Activated naive CD8-positive, alpha-beta T cell treated with anti-CD3 and anti-CD28 coated beads, Interleukin-2, amount 50 U/mL, for 24 hours (primary cell): ENCODE data around the gene ZNF276.
A peak's percentile ranks its signal among the peaks of the same experiment; 100 is the strongest.
"Not testable (repeated sequence)": the region's sequence is repeated elsewhere in the genome, so short reads cannot be mapped to it uniquely, and the experiment has no call there.

Experiments used
- ATAC-seq: fragments of 150-1000 bp; cut with Tn5 transposase; one replicate; pipeline ENCODE4 v1.10.0; 2021
- DNase-seq: peaks from one replicate; pipeline ENCODE4 v3.0.0; 2021
- H3K27ac Mint-ChIP-seq: one replicate; pipeline ENCODE4 v1.8.0; 2021; ENCODE audit warnings: mild to moderate bottlenecking, mixed read lengths
- H3K27me3 Mint-ChIP-seq: one replicate; pipeline ENCODE4 v1.8.0; 2021; ENCODE audit warnings: mixed read lengths
- H3K36me3 Mint-ChIP-seq: one replicate; pipeline ENCODE4 v1.8.0; 2021; ENCODE audit warnings: low read depth, mixed read lengths
- H3K4me1 Mint-ChIP-seq: one replicate; pipeline ENCODE4 v1.8.0; 2021; ENCODE audit warnings: mixed read lengths
- H3K4me3 Mint-ChIP-seq: one replicate; pipeline ENCODE4 v1.8.0; 2021; ENCODE audit warnings: mild to moderate bottlenecking, moderate library complexity, mixed read lengths
- H3K9me3 Mint-ChIP-seq: one replicate; pipeline ENCODE4 v1.8.0; 2021; ENCODE audit warnings: mixed read lengths

Gene ZNF276

DNA sequence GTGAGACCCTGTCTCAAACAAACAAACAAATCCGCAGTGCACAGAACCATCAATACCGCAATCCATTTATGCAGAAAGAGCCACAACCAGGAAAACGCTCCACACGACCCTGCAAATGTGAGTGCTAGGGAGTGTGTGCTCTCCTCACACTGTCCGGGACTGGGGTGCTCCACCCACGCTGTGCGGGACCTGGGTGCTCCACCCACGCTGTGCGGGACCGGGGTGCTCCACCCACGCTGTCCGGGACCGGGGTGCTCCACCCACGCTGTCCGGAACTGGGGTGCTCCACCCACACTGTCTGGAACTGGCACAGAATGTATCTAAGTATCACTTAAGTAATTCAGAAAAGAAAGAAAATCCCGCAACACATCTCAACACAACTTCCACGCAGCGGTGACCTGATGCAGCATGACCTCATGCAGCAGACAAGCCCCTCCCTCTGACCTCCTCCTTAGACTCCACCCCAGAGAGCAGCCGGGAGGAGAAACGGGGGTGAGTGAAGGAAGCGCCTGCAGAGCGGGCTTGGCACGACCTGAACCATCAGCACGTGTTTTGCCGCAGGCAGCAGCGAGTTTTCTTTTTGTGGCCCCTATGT, 38.5 kb downstream of the ZNF276 start:
- DNase-seq = no peak
- peaks cover 29% of the 10 kb centered on the region for H3K4me1 Mint-ChIP-seq

GRCh38 chr16:89761304-89761922, 40.1 kb downstream of the ZNF276 start:
- no peak for ATAC-seq
- peaks cover 37% of the 10 kb centered on the region for H3K4me1 Mint-ChIP-seq

More for the DNA sequence above, 38.5 kb downstream of the ZNF276 start:
- Mint-ChIP-seq H3K27ac (no peak overlapping the region), H3K4me3 (no peak overlapping the region), H3K9me3 (no peaks in the 10 kb centered on the region), H3K36me3 (peaks cover 71% of the 10 kb centered on the region), H3K27me3 (no peaks in the 10 kb centered on the region)
- peak; percentile 7 for ATAC-seq

GRCh38 chr16:89764711-89765201, 43.4 kb downstream of the ZNF276 start:
- Mint-ChIP-seq H3K27me3 (no peaks in the 10 kb centered on the region), H3K36me3 (peaks cover 61% of the 10 kb centered on the region), H3K4me1 (peaks cover 39% of the 10 kb centered on the region), H3K4me3 (peak overlapping the region; percentile 67), H3K27ac (peak overlapping the region; percentile 70), H3K9me3 (no peaks in the 10 kb centered on the region)
- ATAC-seq (peak; percentile 68), DNase-seq (peak; percentile 36)

More at GRCh38 chr16:89761304-89761922, 40.1 kb downstream of the ZNF276 start:
- Mint-ChIP-seq H3K36me3 (peaks cover 66% of the 10 kb centered on the region), H3K27ac (peak overlapping the region; percentile 73), H3K9me3 (no peaks in the 10 kb centered on the region), H3K27me3 (no peaks in the 10 kb centered on the region), H3K4me3 (peak overlapping the region; percentile 76)
- no peak for DNase-seq

DNA sequence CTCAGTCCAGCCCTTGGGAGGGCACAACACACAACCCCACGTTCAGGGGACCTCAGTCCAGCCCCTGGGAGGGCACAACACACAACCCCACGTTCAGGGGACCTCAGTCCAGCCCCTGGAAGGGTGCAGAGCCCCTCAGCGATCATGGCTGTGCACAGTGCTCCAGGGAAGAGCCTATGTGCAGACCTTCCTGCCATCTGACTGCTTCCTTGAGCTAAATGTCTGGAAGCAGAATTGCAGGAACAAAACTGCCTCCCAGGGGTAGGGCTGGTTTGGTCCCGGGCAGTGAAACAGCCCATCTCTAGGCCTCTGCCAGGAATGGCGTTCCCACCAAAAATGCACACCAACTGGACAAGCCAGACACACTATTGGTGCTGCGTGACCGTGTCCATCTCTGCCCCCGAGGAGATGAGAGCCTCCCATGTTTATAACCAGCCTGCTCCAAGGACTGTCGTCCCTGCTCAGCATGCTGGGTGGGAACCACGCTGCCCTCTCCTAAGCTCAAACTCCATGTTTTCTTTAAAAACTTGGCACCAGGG, 44.0 kb downstream of the ZNF276 start:
- peak overlapping the region; percentile 70 for H3K27ac Mint-ChIP-seq
- ATAC-seq = no peak
- H3K9me3 Mint-ChIP-seq = no peaks in the 10 kb centered on the region
- H3K4me1 Mint-ChIP-seq = peaks cover 39% of the 10 kb centered on the region
- peaks cover 57% of the 10 kb centered on the region for H3K36me3 Mint-ChIP-seq
- DNase-seq = no peak
- no peak overlapping the region for H3K4me3 Mint-ChIP-seq
- no peaks in the 10 kb centered on the region for H3K27me3 Mint-ChIP-seq

DNA sequence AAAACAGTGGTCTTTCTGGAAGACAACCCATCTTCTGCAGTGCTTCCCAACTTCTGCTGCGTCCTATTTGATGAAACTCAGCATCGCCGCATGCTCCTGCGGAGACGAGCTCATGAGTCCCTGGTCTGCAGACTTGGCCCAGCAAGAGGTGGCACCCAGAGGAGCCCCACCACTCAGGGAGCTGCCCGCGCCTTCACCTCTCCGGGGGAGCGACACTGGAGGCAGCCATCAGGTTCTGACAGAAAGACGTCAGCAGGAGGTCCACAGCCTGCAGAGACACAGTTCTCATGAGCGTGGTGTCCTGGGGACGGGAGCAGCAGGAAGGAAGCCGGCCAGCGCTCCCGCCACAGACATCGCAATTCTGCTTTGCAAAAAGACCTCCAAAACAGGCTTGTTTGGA, 49.0 kb downstream of the ZNF276 start:
- Mint-ChIP-seq H3K4me3 (no peak overlapping the region), H3K36me3 (peaks cover 62% of the 10 kb centered on the region), H3K27ac (no peak overlapping the region), H3K9me3 (no peaks in the 10 kb centered on the region), H3K4me1 (peaks cover 5% of the 10 kb centered on the region), H3K27me3 (no peaks in the 10 kb centered on the region)
- DNase-seq (no peak), ATAC-seq (no peak)

DNA sequence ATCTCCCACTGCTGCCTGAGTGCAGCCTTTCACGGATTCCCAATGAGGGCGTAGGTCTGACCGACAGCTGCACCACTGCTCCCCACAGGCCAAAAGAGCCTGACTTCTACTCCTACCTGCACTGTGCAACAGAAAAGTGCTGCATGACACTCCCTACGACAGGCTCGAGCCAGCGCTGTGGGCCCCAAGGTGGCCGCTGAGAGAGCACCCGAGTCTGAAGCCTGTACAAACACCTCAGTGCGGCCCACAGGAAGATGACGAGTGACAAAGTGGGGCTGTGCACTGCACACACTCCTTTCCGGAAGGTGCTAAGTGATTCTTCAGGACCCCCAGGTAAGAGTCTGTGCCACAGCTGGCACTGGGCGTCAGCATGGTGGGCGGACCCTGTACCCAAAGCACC, 53.9 kb downstream of the ZNF276 start:
- no peak for DNase-seq
- no peak overlapping the region for H3K4me3 Mint-ChIP-seq
- no peak overlapping the region for H3K27ac Mint-ChIP-seq
- peaks cover 66% of the 10 kb centered on the region for H3K36me3 Mint-ChIP-seq
- H3K4me1 Mint-ChIP-seq = no peaks in the 10 kb centered on the region
- no peaks in the 10 kb centered on the region for H3K9me3 Mint-ChIP-seq
- no peaks in the 10 kb centered on the region for H3K27me3 Mint-ChIP-seq
- ATAC-seq = no peak

GRCh38 chr16:89778211-89778610, 56.9 kb downstream of the ZNF276 start:
- not testable (repeated sequence) for H3K27ac Mint-ChIP-seq, DNase-seq, H3K4me3 Mint-ChIP-seq, ATAC-seq, H3K4me1 Mint-ChIP-seq, H3K9me3 Mint-ChIP-seq, H3K27me3 Mint-ChIP-seq
- peaks cover 53% of the 10 kb centered on the region for H3K36me3 Mint-ChIP-seq

DNA sequence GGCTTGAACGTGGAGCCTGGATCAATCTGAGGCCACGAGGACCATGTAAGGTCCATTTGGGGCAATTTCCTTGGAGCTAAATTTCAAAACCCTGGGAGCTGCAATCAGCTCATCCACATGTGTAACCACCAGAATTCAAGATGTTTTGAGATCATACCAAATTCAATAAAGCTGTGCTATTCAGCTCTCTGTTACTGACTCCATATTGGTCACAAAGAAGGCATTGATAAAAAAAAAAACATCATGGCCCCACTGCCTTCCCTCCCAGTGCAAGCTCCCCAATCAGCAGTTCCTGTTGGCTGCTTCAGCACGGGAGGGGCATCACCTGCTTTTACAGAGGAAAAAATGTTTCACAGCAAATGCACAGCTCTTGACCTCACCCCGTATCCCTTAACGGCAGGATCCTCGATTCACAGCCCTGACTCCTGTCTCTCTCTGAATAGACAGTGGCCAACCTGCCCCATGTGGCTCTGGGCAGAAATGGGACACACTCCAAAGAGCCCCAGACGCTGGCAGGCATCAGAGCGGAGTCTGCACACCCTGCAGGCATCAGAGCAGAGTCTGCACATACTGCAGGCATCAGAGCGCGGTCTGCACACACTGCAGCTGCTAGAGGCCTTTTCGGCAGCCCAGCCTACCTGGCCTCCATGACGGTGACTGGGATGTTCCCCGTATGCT, 58.0 kb downstream of the ZNF276 start:
- no peak overlapping the region for H3K4me3 Mint-ChIP-seq
- peaks cover 1% of the 10 kb centered on the region for H3K4me1 Mint-ChIP-seq
- no peaks in the 10 kb centered on the region for H3K27me3 Mint-ChIP-seq
- H3K36me3 Mint-ChIP-seq = peaks cover 47% of the 10 kb centered on the region
- H3K27ac Mint-ChIP-seq = no peak overlapping the region
- no peaks in the 10 kb centered on the region for H3K9me3 Mint-ChIP-seq
- ATAC-seq (no peak), DNase-seq (no peak)

GRCh38 chr16:89779909-89780305, 58.6 kb downstream of the ZNF276 start:
- peaks cover 52% of the 10 kb centered on the region for H3K36me3 Mint-ChIP-seq
- ATAC-seq (no peak), DNase-seq (no peak)
- peaks cover 6% of the 10 kb centered on the region for H3K4me1 Mint-ChIP-seq
- H3K9me3 Mint-ChIP-seq = no peaks in the 10 kb centered on the region
- no peak overlapping the region for H3K27ac Mint-ChIP-seq
- no peak overlapping the region for H3K4me3 Mint-ChIP-seq
- H3K27me3 Mint-ChIP-seq = no peaks in the 10 kb centered on the region

- peaks cover 59% of the 10 kb centered on the region for H3K36me3 Mint-ChIP-seq
- no peak for DNase-seq
- no peak for ATAC-seq
- H3K4me1 Mint-ChIP-seq = peaks cover 24% of the 10 kb centered on the region
- H3K27ac Mint-ChIP-seq = no peak overlapping the region
- H3K4me3 Mint-ChIP-seq = no peak overlapping the region
- no peaks in the 10 kb centered on the region for H3K9me3 Mint-ChIP-seq
- H3K27me3 Mint-ChIP-seq = no peaks in the 10 kb centered on the region
Measured at GRCh38 chr16:89782489-89782888, 61.2 kb downstream of the ZNF276 start.

DNA sequence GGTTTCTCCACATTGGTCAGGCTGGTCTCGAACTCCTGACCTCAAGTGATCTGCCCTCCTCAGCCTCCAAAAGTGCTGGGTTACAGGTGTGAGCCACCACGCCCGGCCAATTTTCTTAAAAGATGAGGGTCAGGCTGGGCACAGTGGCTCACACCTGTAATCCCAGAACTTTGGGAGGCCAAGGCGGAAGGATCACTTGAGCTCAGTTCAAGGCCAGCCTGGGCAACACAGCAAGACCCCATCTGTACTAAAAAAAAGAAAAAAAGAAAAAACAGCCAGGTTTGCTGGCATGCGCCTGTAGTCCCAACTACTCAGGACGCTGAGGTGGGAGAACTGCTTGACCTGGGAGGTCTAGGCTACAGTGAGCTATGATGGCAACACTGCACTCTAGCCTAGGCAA, 62.6 kb downstream of the ZNF276 start:
- not testable (repeated sequence) for H3K9me3 Mint-ChIP-seq, H3K27me3 Mint-ChIP-seq, ATAC-seq, H3K27ac Mint-ChIP-seq, DNase-seq, H3K4me3 Mint-ChIP-seq
- H3K4me1 Mint-ChIP-seq = peaks cover 24% of the 10 kb centered on the region
- H3K36me3 Mint-ChIP-seq = peaks cover 53% of the 10 kb centered on the region

DNA sequence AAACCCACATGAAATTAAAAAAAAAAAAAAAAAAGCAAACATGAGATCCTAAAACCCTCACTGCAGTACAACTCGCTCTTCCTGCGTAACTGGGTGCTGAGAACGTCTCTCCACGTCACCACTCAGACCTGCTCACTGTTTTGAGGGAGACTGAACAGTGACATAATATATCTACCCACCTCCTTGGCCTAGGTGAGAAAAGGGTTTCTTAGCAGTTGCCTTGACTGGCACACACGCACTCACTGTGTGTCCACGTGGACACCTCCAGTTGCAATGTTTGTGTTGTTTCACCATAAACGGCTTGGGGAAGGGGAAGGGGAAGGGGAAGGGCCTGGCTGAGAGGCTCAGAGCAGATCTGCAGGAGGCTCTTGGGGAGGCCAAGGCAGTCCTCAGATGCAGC, 63.1 kb downstream of the ZNF276 start:
- H3K9me3 Mint-ChIP-seq = no peaks in the 10 kb centered on the region
- H3K27ac Mint-ChIP-seq = no peak overlapping the region
- ATAC-seq (no peak), DNase-seq (no peak)
- H3K36me3 Mint-ChIP-seq = peaks cover 49% of the 10 kb centered on the region
- peaks cover 24% of the 10 kb centered on the region for H3K4me1 Mint-ChIP-seq
- H3K27me3 Mint-ChIP-seq = no peaks in the 10 kb centered on the region
- no peak overlapping the region for H3K4me3 Mint-ChIP-seq

- H3K9me3 Mint-ChIP-seq = no peaks in the 10 kb centered on the region
- no peak overlapping the region for H3K4me3 Mint-ChIP-seq
- no peak overlapping the region for H3K27ac Mint-ChIP-seq
- DNase-seq (no peak), ATAC-seq (no peak)
- H3K36me3 Mint-ChIP-seq = peaks cover 45% of the 10 kb centered on the region
- no peaks in the 10 kb centered on the region for H3K27me3 Mint-ChIP-seq
- H3K4me1 Mint-ChIP-seq = peaks cover 24% of the 10 kb centered on the region
Measured at GRCh38 chr16:89785523-89786155, 64.3 kb downstream of the ZNF276 start.

DNA sequence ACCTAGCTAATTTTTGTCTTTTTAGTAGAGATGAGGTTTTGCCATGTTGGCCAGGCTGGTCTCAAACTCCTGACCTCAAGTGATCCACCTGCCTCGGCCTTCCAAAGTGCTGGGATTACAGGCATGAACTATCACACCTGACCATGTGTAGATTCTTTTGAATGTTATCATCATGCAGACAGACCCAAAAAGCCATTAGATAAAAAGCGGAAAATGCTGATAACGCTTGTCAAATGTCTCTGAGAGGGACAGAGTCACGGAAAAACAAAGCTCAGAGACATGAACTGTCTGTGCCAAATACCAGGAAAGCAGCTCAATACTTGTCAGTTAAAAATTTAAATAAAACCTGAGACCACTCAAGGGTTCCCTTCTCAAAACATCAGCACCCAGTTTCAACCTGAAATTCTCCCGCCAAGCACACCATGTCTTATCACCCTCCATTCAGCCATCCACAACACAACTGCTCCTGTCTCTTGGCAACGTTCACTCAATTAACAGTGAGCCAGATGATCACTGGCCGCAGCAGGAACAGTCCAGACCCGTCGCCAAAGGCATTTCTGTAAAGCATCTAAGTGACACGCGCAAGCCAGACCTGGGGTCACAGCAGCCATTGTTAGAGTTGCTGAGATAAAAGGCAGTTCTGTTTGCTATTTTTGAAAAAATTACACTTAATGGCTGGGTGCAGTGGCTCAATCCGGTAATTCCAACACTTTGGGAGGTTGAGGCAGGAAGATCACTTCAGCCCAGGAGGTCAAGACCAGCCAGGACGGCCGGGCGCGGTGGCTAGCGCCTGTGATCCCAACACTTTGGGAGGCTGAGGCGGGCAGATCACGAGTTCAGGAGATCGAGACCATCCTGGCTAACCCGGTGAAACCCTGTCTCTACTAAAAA, 65.4 kb downstream of the ZNF276 start:
- DNase-seq = no peak
- no peak for ATAC-seq
- Mint-ChIP-seq H3K4me3 (no peak overlapping the region), H3K9me3 (no peaks in the 10 kb centered on the region), H3K4me1 (peaks cover 24% of the 10 kb centered on the region), H3K27ac (no peak overlapping the region), H3K27me3 (no peaks in the 10 kb centered on the region), H3K36me3 (peaks cover 54% of the 10 kb centered on the region)
